HG03575 (cell line): Measurements from ENCODE around the gene CLPTM1L.
"Not testable (repeated sequence)": the region's sequence is repeated elsewhere in the genome, so short reads cannot be mapped to it uniquely, and the experiment has no call there.

Experiments
- ATAC-seq: cut with Tn5 transposase; IDR thresholded peaks from one replicate; pipeline ENCODE4 v1.9.1; 2021; ENCODE audit not compliant: unreplicated experiment, insufficient number of reproducible peaks, low FRiP score; ENCODE audit errors: extremely low read depth

CLPTM1L gene

GRCh38 chr5:1284336-1284970 lies 60.4 kb downstream of the CLPTM1L start:
- not testable (repeated sequence) for ATAC-seq

DNA sequence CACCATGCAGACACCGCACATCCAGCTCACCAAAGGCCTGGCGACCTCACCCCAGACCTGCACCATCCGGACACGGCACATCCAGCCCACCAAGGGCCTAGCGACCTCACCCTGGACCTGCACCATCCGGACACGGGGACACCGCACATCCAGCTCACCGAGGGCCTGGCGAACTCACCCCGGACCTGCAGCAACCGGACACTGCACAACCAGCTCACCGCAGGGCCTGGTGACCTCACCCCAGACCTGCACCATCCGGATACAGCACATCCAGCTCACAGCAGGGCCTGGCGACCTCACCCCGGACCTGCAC lies 61.2 kb downstream of the CLPTM1L start:
- ATAC-seq = not testable (repeated sequence)

DNA sequence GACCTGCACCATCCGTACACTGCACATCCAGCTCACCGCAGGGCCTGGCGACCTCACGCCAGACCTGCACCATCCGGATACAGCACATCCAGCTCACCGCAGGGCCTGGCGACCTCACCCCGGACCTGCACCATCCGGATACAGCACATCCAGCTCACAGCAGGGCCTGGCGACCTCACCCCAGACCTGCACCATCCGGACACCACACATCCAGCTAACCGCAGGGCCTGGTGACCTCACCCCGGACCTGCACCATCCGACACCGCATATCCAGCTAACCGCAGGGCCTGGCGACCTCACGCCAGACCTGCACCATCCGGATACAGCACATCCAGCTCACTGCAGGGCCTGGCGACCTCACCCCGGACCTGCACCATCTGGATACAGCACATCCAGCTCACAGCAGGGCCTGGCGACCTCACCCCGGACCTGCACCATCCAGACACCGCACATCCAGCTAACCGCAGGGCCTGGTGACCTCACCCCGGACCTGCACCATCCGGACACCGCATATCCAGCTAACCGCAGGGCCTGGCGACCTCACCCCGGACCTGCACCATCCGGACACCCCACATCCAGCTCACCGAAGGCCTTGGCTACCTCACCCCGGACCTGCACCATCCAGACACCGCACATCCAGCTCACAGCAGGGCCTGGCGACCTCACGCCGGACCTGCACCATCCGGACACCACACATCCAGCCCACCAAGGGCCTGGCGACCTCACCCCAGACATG lies 61.7 kb downstream of the CLPTM1L start:
- not testable (repeated sequence) for ATAC-seq

DNA sequence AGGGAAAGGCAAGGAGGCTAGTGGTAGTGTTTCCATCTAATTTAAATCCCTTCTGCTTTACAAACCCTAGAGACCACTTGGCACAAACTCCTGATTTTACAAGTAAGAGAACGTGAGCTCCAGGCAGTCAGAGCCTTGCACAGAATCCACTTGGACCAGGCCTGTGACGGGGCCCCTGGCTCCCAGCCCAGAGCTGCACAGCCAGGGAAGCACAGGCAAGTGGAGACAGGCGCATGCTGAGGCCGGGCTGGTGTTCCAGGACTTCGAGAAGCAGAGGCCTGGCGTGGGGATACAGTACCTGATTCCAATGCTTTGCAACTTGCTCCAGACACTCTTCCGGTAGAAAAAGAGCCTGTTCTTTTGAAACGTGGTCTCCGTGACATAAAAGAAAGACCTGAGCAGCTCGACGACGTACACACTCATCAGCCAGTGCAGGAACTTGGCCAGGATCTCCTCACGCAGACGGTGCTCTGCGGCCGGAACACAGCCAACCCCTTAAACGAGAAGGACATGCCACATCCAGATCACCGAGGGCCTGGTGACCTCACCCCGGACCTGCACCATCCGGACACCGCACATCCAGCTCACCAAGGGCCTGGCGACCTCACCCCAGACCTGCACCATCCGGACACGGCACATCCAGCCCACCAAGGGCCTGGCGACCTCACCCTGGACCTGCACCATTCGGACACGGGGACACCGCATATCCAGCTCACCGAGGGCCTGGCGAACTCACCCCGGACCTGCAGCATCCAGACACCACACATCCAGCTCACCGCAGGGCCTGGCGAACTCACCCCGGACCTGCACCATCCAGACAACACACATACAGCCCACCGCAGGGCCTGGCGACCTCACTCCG lies 62.5 kb downstream of the CLPTM1L start:
- ATAC-seq = no peak

- ATAC-seq = no peak
These were observed 63.6 kb downstream of the CLPTM1L start for GRCh38 chr5:1281038-1281882.

- no peak for ATAC-seq
These were observed 64.5 kb downstream of the CLPTM1L start for GRCh38 chr5:1280177-1281037.

DNA sequence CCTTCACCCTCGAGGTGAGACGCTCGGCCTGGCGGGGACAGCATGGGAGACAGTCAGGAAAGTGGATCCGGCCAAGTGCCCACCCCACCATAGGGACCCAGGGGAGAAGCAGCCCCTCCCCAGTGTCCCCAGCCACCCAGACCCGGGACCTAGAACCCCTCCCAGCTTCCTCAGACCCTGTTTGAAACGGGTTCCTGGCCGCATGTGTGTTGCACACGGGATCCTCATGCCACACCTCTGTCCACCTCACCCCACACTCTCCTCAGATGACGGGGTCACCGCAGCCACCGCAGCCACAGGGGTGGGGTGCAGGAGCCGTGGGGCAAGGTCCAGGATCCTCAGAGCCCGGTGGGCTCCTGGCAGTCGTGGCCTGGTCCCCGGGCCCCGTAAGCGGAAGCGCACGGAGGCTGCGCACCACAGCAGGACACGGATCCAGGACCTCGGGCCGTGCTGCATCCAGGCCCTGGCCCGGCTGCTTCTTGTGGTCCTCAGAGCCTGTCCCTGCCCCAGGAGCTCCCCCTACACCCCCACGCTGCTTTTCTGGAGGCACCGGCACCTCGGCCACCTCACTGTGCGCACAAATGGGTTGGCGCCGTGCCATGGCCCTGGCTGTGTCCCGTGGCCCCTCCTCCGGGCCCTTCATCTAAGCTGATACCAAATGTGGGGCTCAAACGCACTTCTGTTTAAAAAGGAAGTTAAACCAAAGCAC lies 65.3 kb downstream of the CLPTM1L start:
- no peak for ATAC-seq

- no peak for ATAC-seq
These were observed 66.0 kb downstream of the CLPTM1L start for GRCh38 chr5:1278656-1279442.

- ATAC-seq = no peak
These were observed 66.7 kb downstream of the CLPTM1L start for GRCh38 chr5:1278216-1278615.

- no peak for ATAC-seq
These were observed 67.1 kb downstream of the CLPTM1L start for GRCh38 chr5:1277781-1278180.

DNA sequence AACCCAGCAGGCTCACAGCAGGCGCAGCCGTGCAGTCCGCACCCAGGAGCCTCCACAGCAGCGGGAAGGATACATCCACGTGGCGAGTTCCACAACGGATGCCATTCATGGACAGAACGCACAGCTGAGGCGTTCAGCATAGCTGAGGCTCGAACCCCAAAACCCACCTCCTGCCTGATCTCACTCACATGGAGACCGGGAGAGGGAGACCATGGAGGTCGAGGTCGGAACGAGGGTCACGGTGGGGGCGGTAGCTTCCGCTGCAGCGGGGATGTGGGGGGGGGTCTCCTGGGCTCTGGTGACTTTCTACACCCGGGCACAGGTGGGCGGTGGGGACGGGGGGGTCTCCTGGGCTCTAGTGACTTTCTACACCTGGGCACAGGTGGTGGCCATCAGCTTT lies 67.6 kb downstream of the CLPTM1L start:
- ATAC-seq = no peak

DNA sequence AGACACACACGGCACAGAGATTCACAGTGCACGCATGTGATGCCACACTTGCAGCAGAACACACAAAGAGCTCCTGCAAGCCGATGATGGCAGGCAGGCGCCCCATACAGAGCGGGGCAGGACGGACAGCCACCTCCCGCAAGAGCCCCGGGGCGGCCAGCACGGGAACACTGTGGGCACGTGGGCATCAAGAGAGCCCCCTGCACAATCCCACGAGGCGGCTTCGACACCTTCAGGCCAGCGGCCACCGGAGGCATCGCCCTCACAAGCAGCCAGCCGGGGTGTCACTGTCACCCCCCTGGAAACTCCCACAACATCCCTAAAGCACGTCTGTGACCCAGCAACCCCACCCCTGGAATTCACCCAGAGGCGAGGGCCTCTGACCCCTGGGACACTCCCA lies 68.0 kb downstream of the CLPTM1L start:
- no peak for ATAC-seq

GRCh38 chr5:1275397-1276391 lies 69.2 kb downstream of the CLPTM1L start:
- ATAC-seq = not testable (repeated sequence)

DNA sequence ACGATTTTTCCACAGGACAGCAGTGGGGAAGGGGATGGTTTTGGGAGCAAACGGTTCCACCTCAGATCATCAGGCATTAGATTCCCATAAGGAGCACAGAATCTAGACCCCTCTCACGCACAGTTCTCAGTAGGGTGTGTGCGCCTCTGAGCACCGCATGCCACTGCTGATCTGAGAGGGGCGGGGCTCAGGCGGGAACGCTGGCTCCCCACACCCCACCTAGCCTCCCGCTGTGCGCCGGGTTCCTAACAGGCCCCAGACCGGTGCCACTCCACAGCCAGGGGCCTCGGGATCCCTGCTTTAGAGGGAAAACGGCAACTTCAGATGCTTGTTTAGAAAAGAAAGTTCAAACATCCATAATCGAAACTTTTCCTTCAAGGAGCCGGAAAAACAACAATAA lies 70.4 kb downstream of the CLPTM1L start:
- ATAC-seq = no peak

DNA sequence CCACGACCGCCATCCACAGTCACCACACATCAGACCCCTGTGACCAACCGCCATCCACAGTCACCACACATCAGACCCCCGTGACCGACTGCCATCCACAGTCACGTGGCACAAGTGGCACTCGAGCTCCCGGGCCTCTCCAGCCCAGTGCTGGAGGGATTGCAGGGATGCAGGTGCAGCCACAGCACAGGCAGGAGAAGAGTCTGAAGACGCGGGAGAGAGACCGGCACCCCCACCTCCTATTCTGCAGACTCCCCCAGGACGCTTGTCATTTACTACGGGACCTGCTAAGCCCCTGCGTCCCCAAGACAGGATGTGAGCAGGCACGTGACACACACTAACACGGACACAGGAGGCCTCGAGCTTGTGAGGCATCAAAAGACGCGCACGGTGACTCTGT lies 71.2 kb downstream of the CLPTM1L start:
- no peak for ATAC-seq

GRCh38 chr5:1272201-1272600 lies 72.7 kb downstream of the CLPTM1L start:
- no peak for ATAC-seq
